IMR-90 (cell line): ENCODE measurements around the gene CCDC142.

Experiments used
- CTCF ChIP-seq: conservative IDR thresholded peaks from 2 replicates; pipeline ENCODE4 v1.5.1; 2012; ENCODE audit warnings: mild to moderate bottlenecking, low read depth, low read length, improper control_type of control experiment
- RAD21 ChIP-seq: IDR thresholded peaks from 2 replicates; pipeline ENCODE4 v1.6.1; 2012; ENCODE audit warnings: low read length, improper control_type of control experiment

- TF ChIP-seq CTCF (no peak), RAD21 (no peak)
Measured at GRCh38 chr2:74503506-74504475, 21.0 kb upstream of the CCDC142 start.
